ENCODE results near the gene MATN3. TPM values are rescaled to one million over a fixed set of nuclear protein-coding genes. Genes with fewer than 3 reads are reported as not detected.
A peak's percentile ranks its signal among the peaks of the same experiment; 100 is the strongest.

Gene MATN3
- total RNA-seq, 1 experiment from 2014 or later: 13.5 TPM

DNA sequence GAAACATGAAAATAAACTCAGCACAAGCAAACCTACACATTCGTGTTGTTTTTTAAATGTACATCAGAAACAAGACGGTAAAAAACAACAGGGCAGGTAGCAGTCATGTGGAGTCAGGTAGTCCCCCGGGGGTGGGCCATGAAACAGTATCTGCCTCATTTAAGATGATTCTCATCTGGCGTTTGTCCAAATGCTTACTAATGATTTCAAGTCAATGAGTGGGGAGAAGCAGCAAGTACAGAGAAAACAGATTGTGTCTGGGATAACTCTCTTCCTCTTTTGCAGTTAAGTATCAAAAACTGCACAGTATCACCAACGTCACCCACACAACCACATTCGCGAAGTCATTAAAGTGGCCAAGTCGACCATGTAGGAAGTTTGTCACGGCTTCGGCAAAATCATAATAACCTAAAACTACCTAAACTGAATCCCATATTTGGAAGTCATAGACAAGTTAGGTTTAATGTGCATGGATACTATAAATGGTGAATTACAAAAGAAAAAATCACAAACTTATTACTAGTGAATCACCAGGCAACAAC is 37.7 kb upstream of the MATN3 start:
- Histone ChIP-seq H4K5ac (ENCODE audit: insufficient read length, low read depth, low read length) (no peak overlapping the region), H4K8ac (replicated peaks; ENCODE audit: insufficient read length, low read depth, low read length) (no peak overlapping the region), H3K18ac (ENCODE audit: insufficient read length, low read depth, low read length) (no peak overlapping the region), H4K20me1 (ENCODE audit: control insufficient read depth, insufficient read depth, insufficient read length) (no peaks in the 10 kb centered on the region), H3K23ac (ENCODE audit: insufficient read length, low read depth, low read length) (no peak overlapping the region), H2BK12ac (ENCODE audit: insufficient read length, low read depth, low read length) (no peak overlapping the region), H2BK20ac (ENCODE audit: low read depth, low read length, poor library complexity, severe bottlenecking) (no peak overlapping the region), H3K79me2 (ENCODE audit: insufficient read depth, low read length) (peaks cover 30% of the 10 kb centered on the region; the same call in 1 of the 2 replicates), H3T11ph (ENCODE audit: low read length) (no peak overlapping the region), H2AK5ac (ENCODE audit: insufficient read length, low read length) (no peak overlapping the region), H3K23me2 (ENCODE audit: insufficient read length, low read depth, low read length, poor library complexity, severe bottlenecking) (peaks cover 8% of the 10 kb centered on the region), H2AFZ (ENCODE audit: low read length) (no peak overlapping the region), H3K9ac (ENCODE audit: extremely low read depth, insufficient read length, low read length) (peak overlapping the region; percentile 86), H3K27me3 (ENCODE audit: insufficient read depth, low read length) (no peaks in the 10 kb centered on the region), H3K4me2 (ENCODE audit: insufficient read depth, insufficient read length, low read length) (peak overlapping the region; percentile 93), H2BK5ac (ENCODE audit: insufficient read length, low read length) (no peak overlapping the region), H3K79me1 (ENCODE audit: insufficient read depth, low read depth, low read length, poor library complexity, severe bottlenecking) (no peaks in the 10 kb centered on the region), H3K9me3 (ENCODE audit: control insufficient read depth, low read depth, low read length) (no peaks in the 10 kb centered on the region), H3K4me1 (ENCODE audit: insufficient read depth, low read length) (no peaks in the 10 kb centered on the region; the same call in none of the 2 replicates), H2BK120ac (ENCODE audit: low read depth, low read length, poor library complexity, severe bottlenecking) (no peak overlapping the region), H3K27ac (ENCODE audit: insufficient read length, low read depth, low read length) (peak overlapping the region; percentile 6), H3K4ac (ENCODE audit: low read depth, low read length) (no peak overlapping the region), H3K14ac (ENCODE audit: insufficient read depth, low read length) (no peak overlapping the region; the same call in 1 of the 2 replicates), H4K91ac (ENCODE audit: insufficient read length, low read depth, low read length) (no peak overlapping the region), H3K56ac (ENCODE audit: insufficient read length, low read depth, low read length) (no peak overlapping the region), H2BK15ac (ENCODE audit: low read depth, low read length) (no peak overlapping the region)
- TF ChIP-seq, protein P1, sequence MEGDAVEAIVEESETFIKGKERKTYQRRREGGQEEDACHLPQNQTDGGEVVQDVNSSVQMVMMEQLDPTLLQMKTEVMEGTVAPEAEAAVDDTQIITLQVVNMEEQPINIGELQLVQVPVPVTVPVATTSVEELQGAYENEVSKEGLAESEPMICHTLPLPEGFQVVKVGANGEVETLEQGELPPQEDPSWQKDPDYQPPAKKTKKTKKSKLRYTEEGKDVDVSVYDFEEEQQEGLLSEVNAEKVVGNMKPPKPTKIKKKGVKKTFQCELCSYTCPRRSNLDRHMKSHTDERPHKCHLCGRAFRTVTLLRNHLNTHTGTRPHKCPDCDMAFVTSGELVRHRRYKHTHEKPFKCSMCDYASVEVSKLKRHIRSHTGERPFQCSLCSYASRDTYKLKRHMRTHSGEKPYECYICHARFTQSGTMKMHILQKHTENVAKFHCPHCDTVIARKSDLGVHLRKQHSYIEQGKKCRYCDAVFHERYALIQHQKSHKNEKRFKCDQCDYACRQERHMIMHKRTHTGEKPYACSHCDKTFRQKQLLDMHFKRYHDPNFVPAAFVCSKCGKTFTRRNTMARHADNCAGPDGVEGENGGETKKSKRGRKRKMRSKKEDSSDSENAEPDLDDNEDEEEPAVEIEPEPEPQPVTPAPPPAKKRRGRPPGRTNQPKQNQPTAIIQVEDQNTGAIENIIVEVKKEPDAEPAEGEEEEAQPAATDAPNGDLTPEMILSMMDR (conservative IDR thresholded peaks at IDR 0.05): no peak
- no peaks in the 10 kb centered on the region for H3K9me3 Mint-ChIP-seq
- WGBS (ENCODE audit: extremely low coverage, insufficient read length, low lambda C conversion rate): no CpG with 5 or more reads among the region's 10 CpGs
- H3K4me3 Mint-ChIP-seq: no peak overlapping the region
- H3K27ac Mint-ChIP-seq: no peak overlapping the region; a peak in 2 of 7 replicates
- peaks cover 20 to 32% of the 10 kb centered on the region in 2 experiments for H3K4me1 Mint-ChIP-seq
- peaks cover 0 to 12% (median 6%) of the 10 kb centered on the region in 3 experiments; a peak in 3 of 7 replicates for H3K36me3 Mint-ChIP-seq (ENCODE audit: insufficient read depth in 1 of 3, low read depth in 3 of 3)
- H3K27me3 Mint-ChIP-seq (ENCODE audit: low read depth): no peaks in the 10 kb centered on the region; the same call in 1 of the 2 replicates
- DNase-seq: no peak

Measured in H9 (cell line).